Gastrocnemius medialis (tissue), 4 donors: Measurements from ENCODE around the gene FUS. TPM values are rescaled to one million over a fixed set of nuclear protein-coding genes. Genes with fewer than 3 reads are reported as not detected.
"Not testable (repeated sequence)": the region's sequence is repeated elsewhere in the genome, so short reads cannot be mapped to it uniquely, and the experiment has no call there.

ENCODE experiments used
- ATAC-seq, 2 donors: fragments of 150-250 bp; one replicate each; pipeline ENCODE4 v1.9.1; 2016
- DNase-seq, 2 donors: peaks; one replicate each; pipeline ENCODE4 v3.0.0-alpha.2; 2019
- H3K27ac ChIP-seq, 4 donors: fragments of 200-600 bp; sonication (generic); 1 replicate in 1 of 4; 2 replicates in 3 of 4; pipeline ENCODE4 v1.5.1; 2016 to 2018; ENCODE audit warnings: mild to moderate bottlenecking in 2 of 4, moderate library complexity in 1 of 4
- H3K27me3 ChIP-seq, 3 donors: fragments of 200-600 bp; sonication (generic) in 2 of 3; 1 replicate in 1 of 3; 2 replicates in 2 of 3; pipeline versions ENCODE4 v1.5.1 to v1.6.0; 2016 to 2019; ENCODE audit warnings: mild to moderate bottlenecking in 1 of 3, moderate library complexity in 1 of 3
- H3K36me3 ChIP-seq, 2 donors: fragments of 200-600 bp; sonication (generic) in 1 of 2; one replicate each; pipeline ENCODE4 v1.5.1; 2017 to 2018
- H3K4me1 ChIP-seq, 2 donors: fragments of 200-600 bp; sonication (generic) in 1 of 2; one replicate each; pipeline ENCODE4 v1.5.1; 2016 to 2017; ENCODE audit warnings: mild to moderate bottlenecking in 2 of 2
- H3K4me3 ChIP-seq, 4 donors: fragments of 200-600 bp; sonication (generic) in 3 of 4; 1 replicate in 1 of 4; 2 replicates in 3 of 4; pipeline ENCODE4 v1.5.1; 2016 to 2019; ENCODE audit warnings: mild to moderate bottlenecking in 2 of 4
- H3K9me3 ChIP-seq, 3 donors: fragments of 200-600 bp; sonication (generic) in 2 of 3; 1 replicate in 1 of 3; 2 replicates in 2 of 3; pipeline ENCODE4 v1.5.1; 2016 to 2019
- POLR2A ChIP-seq, 2 donors: fragments of 450-650 bp; IDR thresholded peaks; one replicate each; pipeline ENCODE4 v1.6.1; 2017; ENCODE audit warnings: antibody characterized with exemption in 2 of 2, mild to moderate bottlenecking in 2 of 2, moderate library complexity in 2 of 2
- in situ Hi-C, 4 donors: fragments of 200-750 bp; cut with MboI; loops; one replicate each; pipeline versions ENCODE4 v1.15.0 to v1.8.0; 2017; ENCODE audit warnings: low sequenced_read_pairs in 4 of 4
- intact Hi-C: fragments of 100-400 bp; cut with DNase I; formaldehyde crosslinking; loops from one replicate; pipeline ENCODE4 v1.15.1; 2023; ENCODE audit warnings: low total_unique reads
- total RNA-seq, 4 donors: library from RNA; depleted of rRNA; stranded (reverse); fragments of >200 nt; gene quantifications; one replicate each; pipeline versions ENCODE4 v1.1.0 to v1.2.3, GENCODE V29; 2016
- TF ChIP-seq, protein P1 (sequence below), 5 experiments: fragments of 450-650 bp in 3 of 5; fragments of 200-600 bp in 2 of 5; sonication (generic) in 2 of 5; IDR thresholded peaks in 4 of 5; conservative IDR thresholded peaks in 1 of 5; 1 replicate in 4 of 5; 2 replicates in 1 of 5; pipeline ENCODE4 v1.5.1; 2016 to 2019; ENCODE audit warnings: antibody characterized with exemption in 5 of 5, mild to moderate bottlenecking in 3 of 5, moderate library complexity in 3 of 5

The FUS gene
- total RNA-seq, 4 donors from 2014 or later: 20.6 to 45.9 (median 35.1) TPM

GRCh38 chr16:31143011-31143693 lies 36.8 kb upstream of the FUS start:
- DNase-seq (peak in 1 of 2 donors; percentile 32), ATAC-seq (no peak)
- Histone ChIP-seq H3K27me3 (no peaks in the 10 kb centered on the region), H3K36me3 (no peaks in the 10 kb centered on the region), H3K4me1 (peaks cover 18 to 19% of the 10 kb centered on the region in 2 donors), H3K4me3 (peak overlapping the region; percentile 42 to 75 (median 58)), H3K9me3 (no peaks in the 10 kb centered on the region), H3K27ac (peak overlapping the region; percentile 63 to 88 (median 82))
- TF ChIP-seq, protein P1, sequence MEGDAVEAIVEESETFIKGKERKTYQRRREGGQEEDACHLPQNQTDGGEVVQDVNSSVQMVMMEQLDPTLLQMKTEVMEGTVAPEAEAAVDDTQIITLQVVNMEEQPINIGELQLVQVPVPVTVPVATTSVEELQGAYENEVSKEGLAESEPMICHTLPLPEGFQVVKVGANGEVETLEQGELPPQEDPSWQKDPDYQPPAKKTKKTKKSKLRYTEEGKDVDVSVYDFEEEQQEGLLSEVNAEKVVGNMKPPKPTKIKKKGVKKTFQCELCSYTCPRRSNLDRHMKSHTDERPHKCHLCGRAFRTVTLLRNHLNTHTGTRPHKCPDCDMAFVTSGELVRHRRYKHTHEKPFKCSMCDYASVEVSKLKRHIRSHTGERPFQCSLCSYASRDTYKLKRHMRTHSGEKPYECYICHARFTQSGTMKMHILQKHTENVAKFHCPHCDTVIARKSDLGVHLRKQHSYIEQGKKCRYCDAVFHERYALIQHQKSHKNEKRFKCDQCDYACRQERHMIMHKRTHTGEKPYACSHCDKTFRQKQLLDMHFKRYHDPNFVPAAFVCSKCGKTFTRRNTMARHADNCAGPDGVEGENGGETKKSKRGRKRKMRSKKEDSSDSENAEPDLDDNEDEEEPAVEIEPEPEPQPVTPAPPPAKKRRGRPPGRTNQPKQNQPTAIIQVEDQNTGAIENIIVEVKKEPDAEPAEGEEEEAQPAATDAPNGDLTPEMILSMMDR (IDR thresholded peaks at IDR 0.05 in 4 of 5, conservative IDR thresholded peaks at IDR 0.05 in 1 of 5): no peak
- TF ChIP-seq POLR2A (IDR thresholded peaks at IDR 0.05): no peak
- in situ Hi-C loops (no loop called here), intact Hi-C loops (loop anchor here (2.0 kb wide), 2 partner anchors 38 to 316 kb away; partner anchors contain the start of gene ARMC5)

DNA sequence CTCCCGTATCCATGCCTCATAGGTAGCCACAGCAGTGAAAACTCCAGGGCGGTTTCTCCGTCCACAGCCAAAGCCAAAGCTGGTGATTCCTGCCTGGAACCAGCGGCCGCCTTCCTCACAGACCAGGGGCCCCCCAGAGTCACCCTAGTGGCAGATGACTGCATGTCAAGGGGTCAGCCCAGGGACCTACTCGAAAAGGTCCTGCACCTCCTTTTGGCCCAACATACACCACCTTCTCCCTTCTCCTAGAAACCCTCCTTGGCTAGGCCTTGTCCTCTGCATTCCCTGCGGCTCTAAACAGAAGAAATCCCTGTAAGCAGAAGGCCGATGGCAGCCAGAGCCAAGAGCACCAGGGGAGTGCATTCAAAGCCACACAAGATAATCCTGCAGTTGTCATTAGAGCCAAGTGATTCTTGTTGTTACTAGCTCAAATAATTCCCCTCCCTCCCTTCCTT lies 36.2 kb upstream of the FUS start:
- in situ Hi-C loops (no loop called here), intact Hi-C loops (loop anchor here (2.0 kb wide), 2 partner anchors 39 to 315 kb away; partner anchors contain the start of gene ARMC5)
- peaks cover 12 to 13% of the 10 kb centered on the region in 2 donors for H3K4me1 ChIP-seq
- no peak overlapping the region for H3K27ac ChIP-seq
- H3K27me3 ChIP-seq: no peaks in the 10 kb centered on the region
- H3K4me3 ChIP-seq: no peak overlapping the region
- no peaks in the 10 kb centered on the region for H3K36me3 ChIP-seq
- no peak for DNase-seq
- ATAC-seq: no peak
- no peak for TF ChIP-seq POLR2A (IDR thresholded peaks at IDR 0.05)
- TF ChIP-seq, protein P1 (IDR thresholded peaks at IDR 0.05 in 4 of 5, conservative IDR thresholded peaks at IDR 0.05 in 1 of 5): no peak
- H3K9me3 ChIP-seq: no peaks in the 10 kb centered on the region

GRCh38 chr16:31144418-31144817 lies 35.5 kb upstream of the FUS start:
- H3K36me3 ChIP-seq, H3K9me3 ChIP-seq, H3K4me3 ChIP-seq, H3K4me1 ChIP-seq, H3K27me3 ChIP-seq, intact Hi-C loops, H3K27ac ChIP-seq, DNase-seq, in situ Hi-C loops, ATAC-seq: not testable (repeated sequence)

DNA sequence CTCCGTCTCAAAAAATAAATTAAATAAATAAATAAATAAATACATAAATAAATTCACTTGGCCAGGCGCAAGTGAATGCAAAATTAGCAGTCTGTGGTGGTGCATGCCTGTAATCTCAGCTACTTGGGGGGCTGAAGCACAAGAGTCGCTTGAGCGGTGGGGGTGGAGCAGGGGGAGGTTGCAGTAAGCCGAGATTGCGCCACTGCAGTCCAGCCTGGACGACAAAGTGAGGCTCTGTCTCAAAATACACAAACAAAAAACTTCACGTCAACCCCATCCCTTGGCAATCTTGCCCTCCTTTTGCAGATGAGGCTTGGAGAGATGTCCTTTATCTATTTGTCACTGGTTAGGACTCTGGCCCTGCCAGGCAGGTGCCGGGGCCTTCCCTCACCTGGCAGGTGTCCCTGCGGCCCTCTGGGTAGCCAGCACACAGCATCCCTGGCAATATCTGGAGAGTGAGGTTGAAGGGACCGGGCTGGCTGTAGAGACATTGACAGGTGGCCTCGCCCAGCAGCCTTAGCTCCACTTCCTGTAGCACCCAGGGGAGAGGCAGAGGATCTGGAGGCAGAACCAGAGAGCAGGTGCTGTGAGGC lies 34.4 kb upstream of the FUS start:
- Histone ChIP-seq H3K36me3 (no peaks in the 10 kb centered on the region), H3K9me3 (no peaks in the 10 kb centered on the region), H3K4me1 (peaks cover 7 to 15% of the 10 kb centered on the region in 2 donors), H3K27me3 (no peaks in the 10 kb centered on the region), H3K27ac (no peak overlapping the region), H3K4me3 (no peak overlapping the region)
- in situ Hi-C loops: no loop called here
- DNase-seq (no peak), ATAC-seq (no peak)
- no peak for TF ChIP-seq POLR2A (IDR thresholded peaks at IDR 0.05)
- TF ChIP-seq, protein P1 (IDR thresholded peaks at IDR 0.05 in 4 of 5, conservative IDR thresholded peaks at IDR 0.05 in 1 of 5): no peak
- intact Hi-C loops: no loop called here

- in situ Hi-C loops (no loop called here), intact Hi-C loops (no loop called here)
- Histone ChIP-seq H3K36me3 (no peaks in the 10 kb centered on the region), H3K9me3 (no peaks in the 10 kb centered on the region), H3K27ac (no peak overlapping the region), H3K27me3 (no peaks in the 10 kb centered on the region), H3K4me1 (peaks cover 0 to 5% of the 10 kb centered on the region in 2 donors), H3K4me3 (no peak overlapping the region)
- TF ChIP-seq, protein P1 (IDR thresholded peaks at IDR 0.05 in 4 of 5, conservative IDR thresholded peaks at IDR 0.05 in 1 of 5): no peak
- no peak for TF ChIP-seq POLR2A (IDR thresholded peaks at IDR 0.05)
- DNase-seq: no peak
- no peak for ATAC-seq
These were observed 32.4 kb upstream of the FUS start for GRCh38 chr16:31147574-31147973.
